ENCODE results near the gene ATP1B1. TPM values are rescaled to one million over a fixed set of nuclear protein-coding genes. Genes with fewer than 3 reads are reported as not detected.

Gene ATP1B1
- total RNA-seq, 1 experiment from 2014 or later: 118 TPM

DNA sequence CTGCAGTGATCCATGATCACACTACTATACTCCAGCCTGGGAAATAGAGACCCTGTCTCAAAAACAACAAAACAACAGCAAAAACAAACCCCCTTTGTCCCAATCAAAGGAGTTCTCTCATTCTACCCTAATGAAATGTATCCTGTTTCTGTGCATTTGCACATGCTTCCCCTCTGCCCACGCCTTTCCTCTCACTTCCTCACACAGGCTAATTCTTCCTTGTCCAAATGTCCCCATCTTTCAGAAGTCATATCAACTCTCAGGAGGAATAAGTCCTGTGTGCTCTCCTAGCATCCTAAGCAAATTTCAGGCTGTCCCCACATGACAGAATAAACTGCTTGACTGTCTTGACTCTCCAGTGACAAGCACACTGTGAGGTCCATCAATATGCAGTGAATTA lies 8.1 kb upstream of the ATP1B1 start:
- ChIA-PET POLR2A (no interaction called here), CTCF (no interaction called here)
- Histone ChIP-seq H3K9me3 (ENCODE audit: control insufficient read depth, insufficient read depth, low read depth, low read length) (no peaks in the 10 kb centered on the region), H3K4me1 (ENCODE audit: control insufficient read depth, insufficient read depth, low read length) (no peaks in the 10 kb centered on the region), H3K27me3 (ENCODE audit: control insufficient read depth, insufficient read depth, low read length) (no peaks in the 10 kb centered on the region), H3K27ac (ENCODE audit: low read length) (no peak overlapping the region), H3K4me3 (ENCODE audit: low read depth in 2 of 2, low read length in 2 of 2) (no peak overlapping the region), H3K36me3 (ENCODE audit: control insufficient read depth, insufficient read depth, low read length) (no peaks in the 10 kb centered on the region)
- no TSS peak for BruUV-seq (replicated peaks)
- in situ Hi-C loops (cut with HindIII; ENCODE audit: low pct_unique_long_range_greater_than_20kb, low sequenced_read_pairs) (no loop called here), intact Hi-C loops (cut with micrococcal nuclease; ENCODE audit: unreplicated experiment) (no loop called here)
- TF ChIP-seq TCF7L2 (IDR thresholded peaks at IDR 0.05; ENCODE audit: low read depth, low read length): no peak
- TF ChIP-seq, protein P1, sequence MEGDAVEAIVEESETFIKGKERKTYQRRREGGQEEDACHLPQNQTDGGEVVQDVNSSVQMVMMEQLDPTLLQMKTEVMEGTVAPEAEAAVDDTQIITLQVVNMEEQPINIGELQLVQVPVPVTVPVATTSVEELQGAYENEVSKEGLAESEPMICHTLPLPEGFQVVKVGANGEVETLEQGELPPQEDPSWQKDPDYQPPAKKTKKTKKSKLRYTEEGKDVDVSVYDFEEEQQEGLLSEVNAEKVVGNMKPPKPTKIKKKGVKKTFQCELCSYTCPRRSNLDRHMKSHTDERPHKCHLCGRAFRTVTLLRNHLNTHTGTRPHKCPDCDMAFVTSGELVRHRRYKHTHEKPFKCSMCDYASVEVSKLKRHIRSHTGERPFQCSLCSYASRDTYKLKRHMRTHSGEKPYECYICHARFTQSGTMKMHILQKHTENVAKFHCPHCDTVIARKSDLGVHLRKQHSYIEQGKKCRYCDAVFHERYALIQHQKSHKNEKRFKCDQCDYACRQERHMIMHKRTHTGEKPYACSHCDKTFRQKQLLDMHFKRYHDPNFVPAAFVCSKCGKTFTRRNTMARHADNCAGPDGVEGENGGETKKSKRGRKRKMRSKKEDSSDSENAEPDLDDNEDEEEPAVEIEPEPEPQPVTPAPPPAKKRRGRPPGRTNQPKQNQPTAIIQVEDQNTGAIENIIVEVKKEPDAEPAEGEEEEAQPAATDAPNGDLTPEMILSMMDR (IDR thresholded peaks at IDR 0.05): no peak
- TF ChIP-seq, protein P2, sequence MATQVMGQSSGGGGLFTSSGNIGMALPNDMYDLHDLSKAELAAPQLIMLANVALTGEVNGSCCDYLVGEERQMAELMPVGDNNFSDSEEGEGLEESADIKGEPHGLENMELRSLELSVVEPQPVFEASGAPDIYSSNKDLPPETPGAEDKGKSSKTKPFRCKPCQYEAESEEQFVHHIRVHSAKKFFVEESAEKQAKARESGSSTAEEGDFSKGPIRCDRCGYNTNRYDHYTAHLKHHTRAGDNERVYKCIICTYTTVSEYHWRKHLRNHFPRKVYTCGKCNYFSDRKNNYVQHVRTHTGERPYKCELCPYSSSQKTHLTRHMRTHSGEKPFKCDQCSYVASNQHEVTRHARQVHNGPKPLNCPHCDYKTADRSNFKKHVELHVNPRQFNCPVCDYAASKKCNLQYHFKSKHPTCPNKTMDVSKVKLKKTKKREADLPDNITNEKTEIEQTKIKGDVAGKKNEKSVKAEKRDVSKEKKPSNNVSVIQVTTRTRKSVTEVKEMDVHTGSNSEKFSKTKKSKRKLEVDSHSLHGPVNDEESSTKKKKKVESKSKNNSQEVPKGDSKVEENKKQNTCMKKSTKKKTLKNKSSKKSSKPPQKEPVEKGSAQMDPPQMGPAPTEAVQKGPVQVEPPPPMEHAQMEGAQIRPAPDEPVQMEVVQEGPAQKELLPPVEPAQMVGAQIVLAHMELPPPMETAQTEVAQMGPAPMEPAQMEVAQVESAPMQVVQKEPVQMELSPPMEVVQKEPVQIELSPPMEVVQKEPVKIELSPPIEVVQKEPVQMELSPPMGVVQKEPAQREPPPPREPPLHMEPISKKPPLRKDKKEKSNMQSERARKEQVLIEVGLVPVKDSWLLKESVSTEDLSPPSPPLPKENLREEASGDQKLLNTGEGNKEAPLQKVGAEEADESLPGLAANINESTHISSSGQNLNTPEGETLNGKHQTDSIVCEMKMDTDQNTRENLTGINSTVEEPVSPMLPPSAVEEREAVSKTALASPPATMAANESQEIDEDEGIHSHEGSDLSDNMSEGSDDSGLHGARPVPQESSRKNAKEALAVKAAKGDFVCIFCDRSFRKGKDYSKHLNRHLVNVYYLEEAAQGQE (IDR thresholded peaks at IDR 0.05; ENCODE audit: insufficient read depth in 1 of 2, low read depth in 2 of 2, low read length in 1 of 2): no peak
- ATAC-seq: no peak
- no peak for DNase-seq (ENCODE audit: low read depth, low spot score)

DNA sequence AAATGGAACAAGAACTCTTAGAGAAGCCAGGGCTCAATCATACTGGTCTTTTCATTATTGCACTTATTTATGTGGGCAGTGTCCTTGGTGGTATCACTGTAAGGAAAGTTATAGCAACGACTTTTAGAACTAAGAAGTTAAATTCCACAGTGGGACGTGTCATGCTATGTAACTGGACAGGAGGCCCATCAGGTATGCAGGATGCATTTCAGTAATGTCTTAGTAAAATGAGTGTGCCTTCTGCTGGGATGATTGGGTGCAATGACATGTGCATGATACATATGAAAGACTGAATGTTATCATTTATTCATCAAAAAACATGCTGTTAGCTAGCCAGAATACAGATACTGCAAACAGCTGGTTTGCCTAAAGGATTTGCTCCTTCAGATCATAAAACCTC lies 6.9 kb upstream of the ATP1B1 start:
- DNase-seq (ENCODE audit: low read depth, low spot score) (no peak), ATAC-seq (no peak)
- in situ Hi-C loops (cut with HindIII; ENCODE audit: low pct_unique_long_range_greater_than_20kb, low sequenced_read_pairs) (no loop called here), intact Hi-C loops (cut with micrococcal nuclease; ENCODE audit: unreplicated experiment) (no loop called here)
- no peaks in the 10 kb centered on the region for H3K36me3 ChIP-seq (ENCODE audit: control insufficient read depth, insufficient read depth, low read length)
- no peak for TF ChIP-seq TCF7L2 (IDR thresholded peaks at IDR 0.05; ENCODE audit: low read depth, low read length)
- no peak for TF ChIP-seq POLR2AphosphoS5 (IDR thresholded peaks at IDR 0.05; ENCODE audit: low read depth, low read length)
- TF ChIP-seq, protein P1 (IDR thresholded peaks at IDR 0.05): no peak
- TF ChIP-seq, protein P2 (IDR thresholded peaks at IDR 0.05; ENCODE audit: insufficient read depth in 1 of 2, low read depth in 2 of 2, low read length in 1 of 2): no peak
- no peak for TF ChIP-seq SIN3A (IDR thresholded peaks at IDR 0.05; ENCODE audit: borderline replicate concordance, insufficient read depth, low read depth, low read length)
- no peak overlapping the region for H3K4me3 ChIP-seq (ENCODE audit: low read depth in 2 of 2, low read length in 2 of 2)
- BruUV-seq (replicated peaks): no TSS peak
- no peaks in the 10 kb centered on the region for H3K9me3 ChIP-seq (ENCODE audit: control insufficient read depth, insufficient read depth, low read depth, low read length)
- peaks cover 1% of the 10 kb centered on the region; the same call in 1 of the 2 replicates for H3K4me1 ChIP-seq (ENCODE audit: control insufficient read depth, insufficient read depth, low read length)
- no peak overlapping the region for H3K27ac ChIP-seq (ENCODE audit: low read length)
- CTCF ChIA-PET: no interaction called here
- H3K27me3 ChIP-seq (ENCODE audit: control insufficient read depth, insufficient read depth, low read length): no peaks in the 10 kb centered on the region
- POLR2A ChIA-PET: no interaction called here
